Endothelial cell of umbilical vein (primary cell): ENCODE results near the gene RYR3. TPM values are rescaled to one million over a fixed set of nuclear protein-coding genes. Genes with fewer than 3 reads are reported as not detected.

Source experiments
- BruUV-seq: library from RNA; stranded (reverse); fragments of 400-500 nt; replicated peaks from 2 replicates; lab custom pipeline; 2021; lab: Mats Ljungman, UMichigan
- CTCF ChIA-PET: fragments of 300-600, 350-600 bp; sonication (Branson Sonifier 250); formaldehyde crosslinking; loops from one replicate; lab custom pipeline; 2021; ENCODE audit warnings: antibody characterized with exemption, inconsistent platforms; lab: Charles Lee
- POLR2A ChIA-PET: fragments of 300-600, 350-600 bp; sonication (Branson Sonifier 250); formaldehyde crosslinking; loops from one replicate; lab custom pipeline; 2021; ENCODE audit warnings: antibody characterized with exemption, inconsistent platforms; lab: Charles Lee
- DNase-seq: peaks from one replicate; pipeline ENCODE4 v3.0.0-alpha.2; 2011; ENCODE audit warnings: low read depth, low spot score
- FAIRE-seq: peaks from 2 replicates; lab custom pipeline; 2011; peaks lifted over from hg19 to GRCh38; lab: Jason Lieb, UNC
- H2AFZ ChIP-seq: 2 replicates; pipeline ENCODE4 v1.6.0; 2012; ENCODE audit warnings: low read depth, low read length, control low read depth, inconsistent platforms
- H3K27ac ChIP-seq: 2 replicates; pipeline ENCODE4 v1.5.1; 2011; ENCODE audit warnings: low read depth, mild to moderate bottlenecking, control low read depth, low read length, moderate library complexity; ENCODE audit not compliant: insufficient read depth
- H3K27me3 ChIP-seq, 2 experiments: 2 replicates each; pipeline versions ENCODE4 v1.6.0 to v1.6.1; 2011; ENCODE audit warnings: low read length in 2 of 2, mixed read lengths in 1 of 2; ENCODE audit not compliant: control insufficient read depth in 2 of 2, insufficient read depth in 2 of 2
- H3K36me3 ChIP-seq, 2 experiments: 2 replicates in 1 of 2; 3 replicates in 1 of 2; pipeline ENCODE4 v1.5.1; 2011; ENCODE audit warnings: low read length in 2 of 2, mild to moderate bottlenecking in 1 of 2, moderate library complexity in 1 of 2; ENCODE audit not compliant: control insufficient read depth in 2 of 2, insufficient read depth in 2 of 2; ENCODE audit errors: extremely low read depth in 1 of 2
- H3K4me1 ChIP-seq: 3 replicates; pipeline ENCODE4 v1.5.1; 2011; ENCODE audit warnings: mild to moderate bottlenecking, low read length; ENCODE audit not compliant: control insufficient read depth, insufficient read depth; ENCODE audit errors: extremely low read depth
- H3K4me2 ChIP-seq: 2 replicates; pipeline ENCODE4 v1.6.1; 2011; ENCODE audit warnings: low read length, control low read depth, mixed read lengths; ENCODE audit not compliant: insufficient read depth
- H3K4me3 ChIP-seq, 3 experiments: fragments of 200-600 bp in 1 of 3; sonication (generic), shearing (Covaris generic) in 1 of 3; replicated peaks in 1 of 3; 2 replicates each; pipeline ENCODE4 v1.5.1; 2011 to 2016; ENCODE audit warnings: control low read depth in 3 of 3, low read length in 3 of 3, mild to moderate bottlenecking in 2 of 3, inconsistent platforms in 1 of 3, low read depth in 1 of 3, moderate library complexity in 1 of 3; ENCODE audit not compliant: insufficient read depth in 1 of 3
- H3K79me2 ChIP-seq: 2 replicates; pipeline ENCODE4 v1.6.0; 2012; ENCODE audit warnings: low read length, inconsistent platforms; ENCODE audit not compliant: control insufficient read depth, insufficient read depth
- H3K9ac ChIP-seq: replicated peaks from 2 replicates; pipeline ENCODE3; 2011; ENCODE audit warnings: low read length, control low read depth; ENCODE audit not compliant: insufficient read depth; ENCODE audit errors: extremely low read depth
- H3K9me1 ChIP-seq: replicated peaks from 3 replicates; pipeline ENCODE4 v1.6.0; 2011; ENCODE audit warnings: mild to moderate bottlenecking, low read length; ENCODE audit not compliant: control insufficient read depth, insufficient read depth; ENCODE audit errors: extremely low read depth
- H3K9me3 ChIP-seq: replicated peaks from 2 replicates; pipeline ENCODE4 v1.5.1; 2012; ENCODE audit warnings: low read length, inconsistent platforms; ENCODE audit not compliant: control insufficient read depth, insufficient read depth
- H4K20me1 ChIP-seq: replicated peaks from 2 replicates; pipeline ENCODE3; 2011; ENCODE audit warnings: mild to moderate bottlenecking, low read length; ENCODE audit not compliant: control insufficient read depth, insufficient read depth; ENCODE audit errors: extremely low read depth
- EZH2 ChIP-seq: IDR thresholded peaks from 2 replicates; pipeline ENCODE4 v1.6.1; 2012; ENCODE audit warnings: borderline replicate concordance, low read depth, mild to moderate bottlenecking, moderate library complexity, low read length, inconsistent platforms; ENCODE audit not compliant: severe bottlenecking
- FOS ChIP-seq: IDR thresholded peaks from 2 replicates; pipeline ENCODE4 v1.6.1; 2011; ENCODE audit warnings: mild to moderate bottlenecking, low read length, moderate library complexity, borderline replicate concordance; ENCODE audit not compliant: insufficient read depth
- GATA2 ChIP-seq: IDR thresholded peaks from 2 replicates; pipeline ENCODE4 v1.7.0; 2011; ENCODE audit warnings: low read depth, mild to moderate bottlenecking, moderate library complexity, mixed read lengths, low read length; ENCODE audit not compliant: insufficient read length, insufficient read depth
- JUN ChIP-seq: IDR thresholded peaks from 2 replicates; pipeline ENCODE4 v1.6.1; 2011; ENCODE audit warnings: borderline replicate concordance, low read depth; ENCODE audit not compliant: insufficient read length, insufficient read depth
- MYC ChIP-seq: IDR thresholded peaks from one replicate; pipeline ENCODE4 v1.6.1; 2011; ENCODE audit warnings: mild to moderate bottlenecking, low read depth, low read length
- POLR2A ChIP-seq: IDR thresholded peaks from 2 replicates; pipeline ENCODE4 v1.6.1; 2012; ENCODE audit warnings: low read depth, mild to moderate bottlenecking, control low read depth, low read length
- POLR2AphosphoS5 ChIP-seq: IDR thresholded peaks from 2 replicates; pipeline ENCODE4 v1.6.1; 2012; ENCODE audit warnings: low read depth, mild to moderate bottlenecking, control low read depth, low read length, moderate library complexity; ENCODE audit not compliant: insufficient read depth
- dilution Hi-C: fragments of 300-500 bp; cut with MboI; formaldehyde crosslinking; loops from one replicate; pipeline ENCODE4 v1.15.0; 2019; ENCODE audit warnings: low sequenced_read_pairs; ENCODE audit not compliant: extremely low pct_ligation_motif_present
- intact Hi-C: fragments of 100-400 bp; cut with micrococcal nuclease; formaldehyde crosslinking; loops from one replicate; pipeline ENCODE4 v1.10.0; 2022
- polyA plus RNA-seq, 4 experiments: library from polyadenylated mRNA; depleted of rRNA in 3 of 4; stranded (reverse) in 3 of 4; unstranded in 1 of 4; fragments of >200 nt; gene quantifications; 2 replicates each; pipeline versions ENCODE4 v1.2.1 to v1.2.3, GENCODE V29; 2011 to 2012; ENCODE audit warnings: missing spikeins in 1 of 4
- total RNA-seq: library from RNA; stranded (reverse); gene quantifications from 2 replicates; pipeline ENCODE4 v1.2.3, GENCODE V29; 2021
- TF ChIP-seq, protein P1 (sequence below): IDR thresholded peaks from 2 replicates; pipeline ENCODE4 v1.6.1; 2011; ENCODE audit not compliant: insufficient read depth, insufficient read length
- TF ChIP-seq, protein P2 (sequence below), 2 donors: IDR thresholded peaks; 1 replicate in 1 of 2; 2 replicates in 1 of 2; pipeline ENCODE4 v1.5.1; 2011; ENCODE audit warnings: low read length in 2 of 2, mild to moderate bottlenecking in 2 of 2, moderate library complexity in 2 of 2, control low read depth in 1 of 2, inconsistent platforms in 1 of 2, low read depth in 1 of 2; ENCODE audit not compliant: insufficient read depth in 1 of 2; ENCODE audit errors: extremely low read depth in 1 of 2

RYR3 gene
- total and polyA plus RNA-seq, 2 donors (not counting 3 experiments of a cell fraction or from before 2014, with no cell fraction given): not detected

DNA sequence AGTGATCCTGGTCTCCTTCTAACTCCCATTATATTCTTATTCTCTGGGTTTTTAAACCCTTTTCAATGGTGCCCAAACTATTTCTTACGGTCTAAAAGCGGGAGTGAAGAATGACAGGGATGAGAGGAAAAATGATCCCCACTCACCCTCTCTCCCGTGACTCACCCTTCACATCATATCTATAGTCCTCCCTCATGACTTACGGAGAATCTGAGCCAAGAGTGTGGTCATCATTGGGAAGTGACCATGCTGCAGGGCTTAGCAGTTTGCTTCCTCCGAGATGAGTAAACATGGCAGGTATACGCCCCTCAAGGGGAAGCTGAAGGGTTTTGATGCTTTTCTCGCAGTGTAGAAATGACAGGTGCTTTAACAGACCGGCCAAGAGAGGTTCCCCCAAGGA lies 274.0 kb downstream of the RYR3 start:
- Histone ChIP-seq H3K4me2 (no peak overlapping the region), H3K27me3 (no peaks in the 10 kb centered on the region), H4K20me1 (no peaks in the 10 kb centered on the region), H3K36me3 (no peaks in the 10 kb centered on the region), H2AFZ (no peak overlapping the region), H3K9me1 (no peaks in the 10 kb centered on the region), H3K27ac (no peak overlapping the region), H3K9ac (no peak overlapping the region), H3K9me3 (no peaks in the 10 kb centered on the region), H3K4me1 (no peaks in the 10 kb centered on the region), H3K4me3 (no peak overlapping the region), H3K79me2 (no peaks in the 10 kb centered on the region)
- no peak for FAIRE-seq
- POLR2A ChIA-PET: no interaction called here
- dilution Hi-C loops: no loop called here
- BruUV-seq: no TSS peak
- no peak for TF ChIP-seq JUN
- intact Hi-C loops: no loop called here
- no peak for DNase-seq
- CTCF ChIA-PET: no interaction called here

DNA sequence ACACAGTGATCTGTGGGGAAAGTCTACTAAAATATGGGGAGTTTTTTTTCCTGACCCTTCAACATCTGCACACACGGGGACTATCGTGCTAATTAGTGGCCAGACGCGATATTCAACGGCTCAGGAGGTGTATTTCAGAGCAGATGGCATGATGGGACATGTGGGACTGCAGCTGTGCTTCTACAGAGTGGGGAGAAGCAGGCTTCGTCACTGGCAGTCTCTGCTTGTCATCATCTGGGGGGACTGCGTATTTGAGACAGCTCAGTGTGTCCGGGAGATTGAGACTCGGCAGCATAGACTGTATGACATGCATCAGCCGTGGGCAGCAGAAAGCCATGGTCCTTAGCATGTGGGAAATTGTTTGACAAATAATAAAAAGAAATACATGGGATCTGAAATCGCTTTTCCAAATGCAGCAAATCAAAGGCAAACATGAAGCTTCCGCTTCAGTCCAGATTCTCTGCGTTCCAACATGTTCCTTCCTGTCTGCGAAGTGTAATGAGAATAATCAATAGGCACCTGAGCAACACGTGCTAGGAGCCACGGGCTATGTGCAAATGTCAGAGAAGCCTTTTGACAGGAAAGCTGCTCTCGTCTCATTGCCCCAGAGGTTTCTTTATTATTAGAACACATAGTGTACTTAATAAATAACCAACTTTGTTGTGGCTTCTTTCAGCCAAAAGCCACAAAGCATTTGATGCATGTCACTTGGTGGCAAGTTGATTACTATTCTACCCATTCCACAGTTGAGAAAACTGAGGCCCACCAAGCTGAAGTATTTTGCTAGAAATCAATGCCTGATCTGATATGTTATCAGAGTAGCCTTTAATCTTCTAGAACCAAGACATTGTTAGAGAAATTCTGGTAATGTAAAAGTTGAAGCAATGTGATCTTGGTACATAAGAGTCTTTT lies 276.3 kb downstream of the RYR3 start:
- no peak overlapping the region for H3K27ac ChIP-seq
- dilution Hi-C loops: no loop called here
- ChIA-PET POLR2A (no interaction called here), CTCF (interaction anchor here (1.9 kb wide), 1 partner anchor 11 kb away, joined by 4 read pairs; no protein-coding TSS in a partner anchor)
- H3K36me3 ChIP-seq: no peaks in the 10 kb centered on the region
- no peak overlapping the region for H3K4me3 ChIP-seq
- no peaks in the 10 kb centered on the region for H3K4me1 ChIP-seq
- no peaks in the 10 kb centered on the region for H3K9me3 ChIP-seq
- no peak overlapping the region for H3K4me2 ChIP-seq
- no peaks in the 10 kb centered on the region for H3K27me3 ChIP-seq
- DNase-seq (no peak), FAIRE-seq (no peak)
- BruUV-seq: no TSS peak
- intact Hi-C loops: no loop called here
- no peaks in the 10 kb centered on the region for H4K20me1 ChIP-seq
- no peak overlapping the region for H2AFZ ChIP-seq
- H3K9me1 ChIP-seq: no peaks in the 10 kb centered on the region
- no peaks in the 10 kb centered on the region for H3K79me2 ChIP-seq
- no peak overlapping the region for H3K9ac ChIP-seq
- TF ChIP-seq, protein P1, sequence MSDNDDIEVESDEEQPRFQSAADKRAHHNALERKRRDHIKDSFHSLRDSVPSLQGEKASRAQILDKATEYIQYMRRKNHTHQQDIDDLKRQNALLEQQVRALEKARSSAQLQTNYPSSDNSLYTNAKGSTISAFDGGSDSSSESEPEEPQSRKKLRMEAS: no peak
- TF ChIP-seq MYC (no peak), POLR2A (no peak), POLR2AphosphoS5 (no peak), EZH2 (no peak), GATA2 (no peak), JUN (no peak), FOS (no peak)
- TF ChIP-seq, protein P2, sequence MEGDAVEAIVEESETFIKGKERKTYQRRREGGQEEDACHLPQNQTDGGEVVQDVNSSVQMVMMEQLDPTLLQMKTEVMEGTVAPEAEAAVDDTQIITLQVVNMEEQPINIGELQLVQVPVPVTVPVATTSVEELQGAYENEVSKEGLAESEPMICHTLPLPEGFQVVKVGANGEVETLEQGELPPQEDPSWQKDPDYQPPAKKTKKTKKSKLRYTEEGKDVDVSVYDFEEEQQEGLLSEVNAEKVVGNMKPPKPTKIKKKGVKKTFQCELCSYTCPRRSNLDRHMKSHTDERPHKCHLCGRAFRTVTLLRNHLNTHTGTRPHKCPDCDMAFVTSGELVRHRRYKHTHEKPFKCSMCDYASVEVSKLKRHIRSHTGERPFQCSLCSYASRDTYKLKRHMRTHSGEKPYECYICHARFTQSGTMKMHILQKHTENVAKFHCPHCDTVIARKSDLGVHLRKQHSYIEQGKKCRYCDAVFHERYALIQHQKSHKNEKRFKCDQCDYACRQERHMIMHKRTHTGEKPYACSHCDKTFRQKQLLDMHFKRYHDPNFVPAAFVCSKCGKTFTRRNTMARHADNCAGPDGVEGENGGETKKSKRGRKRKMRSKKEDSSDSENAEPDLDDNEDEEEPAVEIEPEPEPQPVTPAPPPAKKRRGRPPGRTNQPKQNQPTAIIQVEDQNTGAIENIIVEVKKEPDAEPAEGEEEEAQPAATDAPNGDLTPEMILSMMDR (IDR thresholded peaks at IDR 0.05; ENCODE audit: extremely low read depth in 1 of 2, insufficient read depth in 1 of 2, low read depth in 1 of 2, low read length in 2 of 2): no peak
